CD4-positive, alpha-beta T cell treated with Interleukin-6 at 100 ng/mL for 8 hours (primary cell): ENCODE data around the gene KCNC1.

ENCODE experiments used
- DNase-seq: peaks from one replicate; pipeline ENCODE4 v3.0.0-alpha.2; 2020; ENCODE audit warnings: mixed read lengths, low spot score

The KCNC1 gene

DNA sequence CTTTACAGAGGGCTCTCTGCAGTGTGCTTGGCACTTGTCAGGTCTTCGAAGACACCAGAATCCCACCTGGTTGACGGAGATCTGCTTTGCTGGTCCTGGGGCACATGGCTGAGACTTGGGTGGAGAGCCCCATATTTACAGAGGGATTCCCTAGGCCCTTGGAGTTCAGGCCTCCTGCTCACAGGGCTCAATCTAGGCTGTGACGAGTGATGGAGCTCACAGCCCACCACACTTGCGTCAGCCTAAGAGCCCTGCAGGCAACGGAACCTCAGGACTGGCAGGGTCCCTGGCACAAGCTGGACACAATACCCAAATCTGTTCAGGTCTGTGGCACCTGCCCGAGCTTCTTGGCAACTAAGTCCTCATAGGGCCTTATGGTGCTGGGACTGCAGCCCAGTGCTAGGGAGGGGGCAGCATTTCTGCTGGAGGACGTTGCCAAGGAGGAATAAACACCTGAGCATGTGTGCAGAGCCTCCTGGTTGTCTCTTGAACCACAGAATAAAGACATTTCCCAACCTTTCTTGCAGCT, 59.1 kb downstream of the KCNC1 start:
- DNase-seq = no peak

DNA sequence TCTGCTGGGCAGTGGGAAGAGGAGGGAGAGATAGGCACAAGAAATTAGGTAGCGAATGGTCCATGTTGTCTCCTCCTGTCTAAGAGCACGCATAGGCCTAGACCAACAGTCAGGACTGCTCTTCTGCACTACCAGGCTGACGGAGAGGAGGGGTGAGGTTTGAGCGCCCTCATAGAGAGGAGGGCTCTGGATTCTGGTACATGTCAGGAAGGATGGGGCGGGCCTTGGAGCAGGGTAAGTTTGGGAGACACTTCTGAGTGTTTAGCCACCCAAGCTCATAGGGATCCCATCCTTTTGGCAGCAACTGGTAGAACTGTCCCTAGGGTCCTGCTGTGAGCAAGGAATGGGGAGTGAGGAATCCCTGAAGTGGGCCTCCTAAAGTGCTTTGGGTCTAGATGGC, 60.4 kb downstream of the KCNC1 start:
- DNase-seq = no peak

DNA sequence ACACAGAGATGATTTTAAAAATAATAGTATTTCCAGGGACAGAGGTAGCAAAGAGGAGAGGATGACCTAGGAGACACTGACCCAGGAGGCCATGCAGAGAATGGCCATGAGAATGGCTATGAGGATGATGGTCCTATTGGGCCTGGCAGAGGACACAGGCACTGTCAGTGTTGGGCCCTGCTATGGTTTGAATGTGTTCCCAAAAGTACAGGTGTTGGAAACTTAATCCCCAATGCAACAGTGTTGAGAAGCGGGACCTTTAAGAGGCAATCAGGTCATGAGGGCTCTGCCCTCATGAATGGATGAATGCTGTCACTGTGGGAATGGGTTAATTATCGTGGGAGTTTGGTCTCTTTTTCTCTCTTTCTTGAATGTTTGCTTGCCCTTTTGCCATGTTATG, 61.6 kb downstream of the KCNC1 start:
- DNase-seq = no peak

GRCh38 chr11:17798253-17798652, 63.7 kb downstream of the KCNC1 start:
- DNase-seq = no peak

DNA sequence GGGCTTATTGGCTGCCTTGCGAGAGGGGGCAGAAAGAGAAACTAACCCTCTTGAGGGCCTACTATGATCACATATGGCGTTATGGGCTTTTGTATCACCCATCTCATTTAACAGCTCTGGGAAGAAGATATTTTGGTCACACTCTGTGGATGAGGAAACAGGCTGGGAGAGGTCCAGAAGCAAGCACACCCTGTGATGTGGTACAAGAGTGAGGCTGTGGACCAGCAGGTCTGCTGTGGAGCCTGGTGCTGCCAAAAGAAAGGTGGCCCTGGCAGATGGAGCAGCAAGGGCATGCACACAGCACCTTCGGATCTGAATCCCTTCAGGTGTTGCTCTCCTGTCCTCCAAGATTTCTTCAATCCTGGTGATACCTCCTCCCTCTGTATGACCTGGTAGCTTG, 64.1 kb downstream of the KCNC1 start:
- DNase-seq = no peak

DNA sequence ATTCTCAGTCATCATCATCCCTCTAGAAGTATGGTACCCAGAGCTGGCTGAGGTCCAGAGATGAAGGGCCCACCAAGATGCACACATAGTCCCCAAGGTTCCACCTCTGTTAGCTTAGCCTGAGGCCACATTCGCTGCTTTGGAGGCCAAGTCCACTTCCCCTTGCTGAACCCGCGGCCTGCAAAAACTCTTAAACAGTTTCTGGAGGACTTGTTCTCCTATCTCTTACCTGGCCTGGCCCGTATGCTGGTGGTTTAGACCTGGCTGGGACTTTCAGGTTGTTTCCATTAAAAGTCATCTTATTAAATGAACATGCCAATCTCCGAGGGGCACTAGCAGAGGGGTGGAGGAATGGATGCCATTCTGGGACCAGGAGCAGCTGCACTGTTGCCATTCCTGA, 64.6 kb downstream of the KCNC1 start:
- DNase-seq = no peak

- no peak for DNase-seq
These were observed 66.6 kb downstream of the KCNC1 start for GRCh38 chr11:17801166-17801565.

- no peak for DNase-seq
These were observed 67.9 kb downstream of the KCNC1 start for GRCh38 chr11:17802491-17802890.

DNA sequence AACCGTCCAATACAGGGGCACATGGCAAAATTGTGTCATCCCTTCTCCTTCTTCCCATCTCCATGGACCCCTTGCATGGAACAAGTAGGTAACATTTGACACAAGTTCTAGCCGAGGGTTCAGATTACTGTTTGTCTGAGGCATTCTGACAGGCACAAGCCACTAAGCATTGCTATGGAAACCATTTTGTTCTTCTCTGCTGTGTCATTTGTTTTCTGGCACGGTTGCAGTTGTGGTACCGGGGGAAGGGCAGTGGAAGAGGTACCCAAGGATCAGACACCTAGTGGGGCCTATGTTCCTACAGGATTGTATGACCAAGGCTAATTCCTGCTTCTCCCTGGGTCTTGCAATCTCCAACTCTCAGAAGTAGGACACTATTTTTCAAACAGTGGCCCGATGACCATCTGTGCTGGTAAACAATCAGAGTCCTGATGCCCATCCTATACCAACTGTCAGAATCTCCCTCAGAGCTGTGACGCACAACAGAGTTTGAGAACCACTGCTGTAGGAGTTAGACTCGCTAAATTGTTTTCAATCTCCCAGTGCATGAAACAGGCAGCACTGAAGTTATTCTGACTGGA, 69.3 kb downstream of the KCNC1 start:
- DNase-seq = no peak

DNA sequence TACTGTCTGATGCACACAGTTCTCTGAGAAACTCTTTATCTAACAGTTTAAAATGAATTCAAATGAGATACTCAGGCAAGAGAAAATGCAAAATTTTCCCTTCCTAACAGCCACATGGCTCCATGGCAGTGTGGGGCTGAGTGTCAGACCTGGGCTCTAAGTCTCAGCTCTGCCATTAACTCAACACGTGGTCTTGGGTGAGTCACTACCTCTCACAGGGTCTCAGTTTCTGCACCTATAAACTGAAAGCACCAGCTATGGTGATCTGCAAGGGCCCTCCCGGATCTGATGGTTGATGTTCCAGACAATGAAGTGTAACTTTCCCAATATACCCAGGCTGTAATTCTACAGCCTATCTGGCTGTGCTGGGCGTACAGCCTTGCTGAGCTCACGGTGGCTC, 70.5 kb downstream of the KCNC1 start:
- DNase-seq = no peak

GRCh38 chr11:17805873-17806272, 71.3 kb downstream of the KCNC1 start:
- no peak for DNase-seq

DNA sequence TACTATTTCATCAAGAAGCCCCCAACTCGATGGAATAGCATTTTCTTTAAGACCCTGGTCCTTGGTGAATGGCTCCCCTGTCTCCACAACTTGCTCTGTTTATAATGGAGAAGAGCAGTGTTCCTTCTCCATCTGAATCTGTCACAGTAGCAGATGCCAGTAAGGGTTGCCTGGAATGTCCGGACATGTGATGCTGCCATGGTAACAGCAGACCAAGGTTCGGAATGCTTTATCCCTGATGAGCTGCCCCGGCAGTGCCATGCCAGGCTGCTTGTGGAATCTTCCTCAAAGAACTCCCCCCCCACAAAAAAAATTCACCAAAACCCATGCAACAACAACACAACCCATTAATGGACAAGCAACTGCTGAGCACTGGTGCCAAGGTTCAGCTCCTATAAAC, 72.5 kb downstream of the KCNC1 start:
- no peak for DNase-seq

GRCh38 chr11:17810041-17810440, 75.5 kb downstream of the KCNC1 start:
- no peak for DNase-seq

DNA sequence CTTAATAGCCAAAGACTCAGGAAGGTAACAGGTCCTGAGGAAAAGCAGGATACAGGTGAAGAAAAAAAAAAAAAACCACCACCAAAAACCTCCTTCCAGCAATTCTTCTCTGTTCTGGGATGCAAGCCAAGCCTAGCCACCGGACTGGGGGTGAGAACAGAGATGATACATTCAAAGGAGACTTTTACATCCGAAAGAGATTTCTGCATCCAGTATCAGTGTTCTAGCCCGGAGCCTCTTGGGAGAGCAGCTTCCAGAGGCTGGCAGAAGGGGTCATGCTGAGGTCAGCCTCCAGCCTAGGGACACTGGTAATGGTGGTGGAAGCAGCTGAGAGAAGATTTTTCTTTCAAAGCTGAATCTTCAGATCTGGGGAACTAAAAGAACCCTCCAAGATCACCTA, 76.2 kb downstream of the KCNC1 start:
- DNase-seq = no peak

DNA sequence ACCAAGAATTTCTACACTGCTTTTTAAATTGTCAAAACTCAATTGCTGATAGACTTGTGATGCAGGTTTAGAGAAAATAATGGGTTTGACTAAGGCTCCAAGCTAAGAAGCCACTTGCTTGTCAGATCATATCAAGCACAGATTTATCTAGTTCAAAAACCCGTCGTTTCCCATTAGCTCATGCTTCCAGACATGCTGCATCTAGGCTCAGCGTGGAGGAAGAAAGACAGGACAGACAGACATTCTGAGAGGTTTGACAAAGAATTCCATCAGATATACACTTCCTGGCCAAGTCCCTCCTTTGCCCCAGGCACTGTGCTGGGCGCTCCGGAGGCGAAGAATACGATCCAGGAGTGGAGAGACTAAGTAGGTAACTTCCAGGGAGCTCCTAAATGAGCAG, 76.8 kb downstream of the KCNC1 start:
- no peak for DNase-seq

DNA sequence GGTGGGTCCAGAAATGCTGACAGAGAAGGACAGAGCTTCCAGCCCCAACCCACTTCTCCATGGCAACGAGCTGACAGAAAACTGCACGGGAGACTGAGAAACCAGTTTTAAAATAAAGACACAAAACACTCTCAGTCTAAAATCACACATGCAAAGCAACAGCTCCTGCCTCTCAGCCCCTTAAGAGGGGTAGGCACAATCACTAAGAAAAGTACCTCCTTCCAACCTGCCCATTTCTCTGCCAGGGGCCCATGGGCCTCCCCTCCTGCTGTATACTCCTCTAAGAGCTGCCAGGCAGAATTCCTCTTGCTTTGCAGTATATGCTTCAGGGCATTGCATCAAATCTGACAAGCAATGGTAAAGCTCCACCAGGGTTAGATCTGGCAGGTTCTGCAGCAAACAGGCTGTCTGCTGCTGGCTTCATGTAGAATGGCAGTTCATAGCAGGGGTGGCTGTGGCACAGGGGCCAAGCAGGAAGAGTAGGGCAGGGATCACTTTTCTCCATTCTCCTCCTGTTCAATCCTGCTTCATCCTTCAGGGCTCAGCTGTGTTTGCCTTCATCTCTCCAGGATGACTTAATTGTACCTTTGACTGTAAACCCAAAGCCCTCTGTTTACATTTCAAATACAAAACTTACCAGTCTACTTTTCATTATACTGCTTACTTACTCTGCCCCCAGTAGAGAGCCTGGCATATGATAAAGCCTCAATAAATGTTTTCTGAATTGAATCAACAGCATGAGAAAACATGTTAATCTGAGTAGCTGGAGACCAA, 77.7 kb downstream of the KCNC1 start:
- DNase-seq = no peak

- no peak for DNase-seq
These were observed 78.2 kb downstream of the KCNC1 start for GRCh38 chr11:17812865-17813187.

DNA sequence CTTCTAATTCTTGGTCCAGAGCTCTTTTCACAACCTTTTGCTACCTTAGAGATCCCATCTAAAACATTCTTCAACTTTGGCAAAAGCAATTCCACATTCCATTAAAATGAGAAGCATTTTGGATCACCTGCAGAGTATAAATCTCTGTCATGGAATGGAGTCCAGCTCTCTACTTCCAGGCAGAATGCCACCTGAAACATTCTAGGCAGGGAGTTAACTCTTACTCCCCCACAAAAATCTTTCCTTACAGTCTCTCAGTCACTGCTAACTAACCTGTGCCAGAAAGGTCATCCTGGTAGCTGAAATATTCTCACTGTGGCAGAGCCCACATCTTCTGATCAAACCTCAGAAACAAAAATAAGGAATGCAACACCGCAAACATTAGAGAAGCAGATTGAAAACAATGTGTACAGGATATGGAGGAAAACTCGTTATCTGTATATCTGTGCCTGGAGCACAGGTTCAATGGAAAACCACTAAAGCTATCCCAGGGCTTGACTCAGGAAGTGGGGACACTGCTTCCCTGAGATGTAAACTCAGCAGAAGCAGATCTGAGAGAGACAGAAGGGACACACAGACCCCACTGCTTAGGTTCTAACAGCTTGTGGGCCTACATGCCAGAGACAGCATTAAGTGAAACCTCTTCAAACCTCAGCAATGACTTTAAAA, 78.9 kb downstream of the KCNC1 start:
- no peak for DNase-seq

DNA sequence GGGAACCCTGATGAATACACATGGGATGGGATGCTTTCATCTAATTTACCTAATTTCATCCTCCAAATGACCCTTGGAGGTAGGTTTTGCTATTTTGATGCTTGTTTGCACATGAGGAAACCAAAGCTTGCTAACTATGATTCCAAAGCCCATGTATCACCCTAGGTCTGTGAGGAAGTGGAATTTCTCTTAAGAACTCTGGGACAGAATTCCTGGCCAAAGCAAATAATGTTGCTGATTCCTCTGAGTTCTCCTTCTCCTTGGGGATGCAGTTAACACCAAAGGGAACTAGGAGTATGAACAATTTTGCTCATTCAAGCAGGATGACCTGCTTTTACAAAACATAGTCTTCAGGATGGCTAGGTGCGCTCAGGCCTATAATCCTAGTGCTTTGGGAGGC, 80.0 kb downstream of the KCNC1 start:
- DNase-seq = no peak

GRCh38 chr11:17816232-17816931, 81.8 kb downstream of the KCNC1 start:
- DNase-seq = no peak

GRCh38 chr11:17821648-17822400, 87.2 kb downstream of the KCNC1 start:
- DNase-seq = no peak

GRCh38 chr11:17822401-17822781, 87.8 kb downstream of the KCNC1 start:
- DNase-seq = no peak
